ENCODE measurements around the gene SMARCA2.

- TF ChIP-seq, protein P1, sequence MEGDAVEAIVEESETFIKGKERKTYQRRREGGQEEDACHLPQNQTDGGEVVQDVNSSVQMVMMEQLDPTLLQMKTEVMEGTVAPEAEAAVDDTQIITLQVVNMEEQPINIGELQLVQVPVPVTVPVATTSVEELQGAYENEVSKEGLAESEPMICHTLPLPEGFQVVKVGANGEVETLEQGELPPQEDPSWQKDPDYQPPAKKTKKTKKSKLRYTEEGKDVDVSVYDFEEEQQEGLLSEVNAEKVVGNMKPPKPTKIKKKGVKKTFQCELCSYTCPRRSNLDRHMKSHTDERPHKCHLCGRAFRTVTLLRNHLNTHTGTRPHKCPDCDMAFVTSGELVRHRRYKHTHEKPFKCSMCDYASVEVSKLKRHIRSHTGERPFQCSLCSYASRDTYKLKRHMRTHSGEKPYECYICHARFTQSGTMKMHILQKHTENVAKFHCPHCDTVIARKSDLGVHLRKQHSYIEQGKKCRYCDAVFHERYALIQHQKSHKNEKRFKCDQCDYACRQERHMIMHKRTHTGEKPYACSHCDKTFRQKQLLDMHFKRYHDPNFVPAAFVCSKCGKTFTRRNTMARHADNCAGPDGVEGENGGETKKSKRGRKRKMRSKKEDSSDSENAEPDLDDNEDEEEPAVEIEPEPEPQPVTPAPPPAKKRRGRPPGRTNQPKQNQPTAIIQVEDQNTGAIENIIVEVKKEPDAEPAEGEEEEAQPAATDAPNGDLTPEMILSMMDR (IDR thresholded peaks at IDR 0.05; ENCODE audit: insufficient read depth, low read length, poor library complexity, severe bottlenecking) = no peak
- TF ChIP-seq EZH2phosphoT487 (conservative IDR thresholded peaks at IDR 0.05; ENCODE audit: low read length) = no peak
Observed at GRCh38 chr9:2213830-2214468, 198.8 kb downstream of the SMARCA2 start.

Data from SU-DHL-6 (cell line).